Caco-2 (cell line): ENCODE data around the gene SPTB. TPM values are rescaled to one million over a fixed set of nuclear protein-coding genes. Genes with fewer than 3 reads are reported as not detected.

Experiments
- BruUV-seq: library from RNA; stranded (reverse); fragments of 400-500 nt; replicated peaks from 2 replicates; lab custom pipeline; 2021; lab: Mats Ljungman, UMichigan
- CTCF ChIA-PET: fragments of 300-600 bp; sonication (Branson Sonifier 250); formaldehyde crosslinking; loops from one replicate; lab custom pipeline; 2022; ENCODE audit warnings: antibody characterized with exemption; lab: Charles Lee
- POLR2A ChIA-PET: fragments of 300-600 bp; sonication (Branson Sonifier 250); formaldehyde crosslinking; loops from one replicate; lab custom pipeline; 2022; ENCODE audit warnings: antibody characterized with exemption; lab: Charles Lee
- DNase-seq, 2 experiments: peaks; one replicate each; pipeline versions ENCODE4 v3.0.0 to v3.0.0-alpha.2; 2020 to 2022
- H3K27me3 ChIP-seq: replicated peaks from 2 replicates; pipeline ENCODE4 v1.6.0; 2011; ENCODE audit warnings: low read length; ENCODE audit not compliant: control insufficient read depth, insufficient read depth
- H3K36me3 ChIP-seq: 2 replicates; pipeline ENCODE4 v1.5.1; 2011; ENCODE audit warnings: low read length; ENCODE audit not compliant: control insufficient read depth, insufficient read depth
- H3K4me1 ChIP-seq: fragments of 250-450 bp; sonication (Bioruptor Pico); 2 replicates; pipeline ENCODE4 v1.5.1; 2020; ENCODE audit warnings: mild to moderate bottlenecking
- H3K4me3 ChIP-seq: 2 replicates; pipeline ENCODE4 v1.5.1; 2011; ENCODE audit warnings: low read depth, mild to moderate bottlenecking, control low read depth, low read length
- H3K9me3 ChIP-seq: fragments of 250-450 bp; sonication (Bioruptor Pico); 2 replicates; pipeline ENCODE4 v1.5.1; 2020; ENCODE audit warnings: mild to moderate bottlenecking, moderate library complexity
- H3K27ac Mint-ChIP-seq: one replicate; pipeline ENCODE4 v1.8.0; 2022; ENCODE audit warnings: mixed read lengths; ENCODE audit not compliant: unreplicated experiment
- H3K27me3 Mint-ChIP-seq: one replicate; pipeline ENCODE4 v1.8.0; 2022; ENCODE audit warnings: mixed read lengths; ENCODE audit not compliant: insufficient read depth, unreplicated experiment
- H3K36me3 Mint-ChIP-seq: one replicate; pipeline ENCODE4 v1.8.0; 2022; ENCODE audit warnings: mild to moderate bottlenecking, mixed read lengths; ENCODE audit not compliant: insufficient read depth, unreplicated experiment
- H3K4me1 Mint-ChIP-seq: one replicate; pipeline ENCODE4 v1.8.0; 2022; ENCODE audit warnings: low read depth, mixed read lengths; ENCODE audit not compliant: unreplicated experiment
- H3K4me3 Mint-ChIP-seq: one replicate; pipeline ENCODE4 v1.8.0; 2022; ENCODE audit warnings: mild to moderate bottlenecking, moderate library complexity, mixed read lengths; ENCODE audit not compliant: unreplicated experiment
- H3K9me3 Mint-ChIP-seq: one replicate; pipeline ENCODE4 v1.8.0; 2022; ENCODE audit warnings: mixed read lengths; ENCODE audit not compliant: unreplicated experiment
- intact Hi-C: fragments of 100-400 bp; cut with micrococcal nuclease; formaldehyde crosslinking; loops from one replicate; pipeline ENCODE4 v1.10.0; 2022; ENCODE audit not compliant: unreplicated experiment
- total RNA-seq: library from RNA; stranded (reverse); gene quantifications from 2 replicates; pipeline ENCODE4 v1.2.3, GENCODE V29; 2022
- TF ChIP-seq, protein P1 (sequence below), 2 experiments: fragments of 200-600 bp in 1 of 2; IDR thresholded peaks; 1 replicate in 1 of 2; 2 replicates in 1 of 2; pipeline versions ENCODE4 v1.5.1 to v1.8.0; 2011 to 2022; ENCODE audit warnings: antibody characterized with exemption in 1 of 2, control low read depth in 1 of 2, inconsistent platforms in 1 of 2, low read depth in 1 of 2, low read length in 1 of 2, mild to moderate bottlenecking in 1 of 2, moderate library complexity in 1 of 2; ENCODE audit not compliant: insufficient read depth in 1 of 2, severe bottlenecking in 1 of 2, unreplicated experiment in 1 of 2

Gene SPTB
- total RNA-seq, 1 experiment from 2014 or later: 1.7 TPM

DNA sequence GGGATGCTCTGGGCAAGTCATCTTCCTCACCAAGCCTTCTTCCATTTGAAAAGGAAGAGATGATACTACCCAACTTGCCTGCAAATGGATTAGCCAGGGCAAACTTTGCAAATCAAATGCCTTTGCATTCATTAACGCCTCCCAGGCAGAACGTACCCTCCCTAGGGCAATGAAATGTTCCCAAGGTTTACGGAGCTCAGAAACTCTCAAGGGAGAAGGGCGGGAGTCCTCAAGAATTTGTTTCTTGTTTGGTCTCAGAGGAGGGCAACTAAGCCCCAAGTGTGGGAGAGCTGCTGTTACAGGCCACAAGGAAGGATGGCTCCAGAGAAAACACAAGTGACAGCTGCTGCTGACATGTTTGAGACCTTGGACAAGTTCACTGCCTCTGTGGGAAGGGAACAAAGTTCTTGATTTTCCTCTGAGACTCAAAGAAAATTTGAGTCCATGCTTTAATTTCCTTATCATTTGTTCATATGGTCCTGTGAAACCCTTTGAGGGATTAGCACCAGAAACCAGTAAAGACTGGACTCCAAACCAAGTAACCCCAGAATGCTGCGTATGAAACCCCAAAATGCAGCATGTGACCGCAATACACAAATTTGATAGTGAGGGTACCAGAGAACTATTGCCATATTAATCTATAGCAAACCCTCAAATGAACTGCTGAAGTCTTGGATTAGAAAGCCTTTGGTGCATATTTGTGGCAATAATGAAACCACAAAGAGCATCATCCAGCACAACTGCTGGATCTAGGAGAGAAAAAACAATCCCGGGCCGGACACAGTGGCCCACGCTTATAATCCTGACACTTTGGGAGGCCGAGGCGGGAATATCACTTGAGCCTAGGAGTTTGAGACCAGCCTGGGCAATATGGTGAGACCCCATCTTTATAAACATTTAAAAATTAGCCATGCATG is 22.9 kb downstream of the SPTB start:
- no peaks in the 10 kb centered on the region for H3K36me3 Mint-ChIP-seq
- intact Hi-C loops: no loop called here
- no peak overlapping the region for H3K4me3 Mint-ChIP-seq
- ChIA-PET POLR2A (no interaction called here), CTCF (no interaction called here)
- peaks cover 6% of the 10 kb centered on the region for H3K4me1 Mint-ChIP-seq
- H3K27me3 ChIP-seq: no peaks in the 10 kb centered on the region
- H3K4me3 ChIP-seq: no peak overlapping the region
- no peaks in the 10 kb centered on the region for H3K36me3 ChIP-seq
- H3K9me3 ChIP-seq: no peaks in the 10 kb centered on the region
- H3K9me3 Mint-ChIP-seq: no peaks in the 10 kb centered on the region
- peaks cover 8% of the 10 kb centered on the region for H3K27me3 Mint-ChIP-seq
- TF ChIP-seq, protein P1, sequence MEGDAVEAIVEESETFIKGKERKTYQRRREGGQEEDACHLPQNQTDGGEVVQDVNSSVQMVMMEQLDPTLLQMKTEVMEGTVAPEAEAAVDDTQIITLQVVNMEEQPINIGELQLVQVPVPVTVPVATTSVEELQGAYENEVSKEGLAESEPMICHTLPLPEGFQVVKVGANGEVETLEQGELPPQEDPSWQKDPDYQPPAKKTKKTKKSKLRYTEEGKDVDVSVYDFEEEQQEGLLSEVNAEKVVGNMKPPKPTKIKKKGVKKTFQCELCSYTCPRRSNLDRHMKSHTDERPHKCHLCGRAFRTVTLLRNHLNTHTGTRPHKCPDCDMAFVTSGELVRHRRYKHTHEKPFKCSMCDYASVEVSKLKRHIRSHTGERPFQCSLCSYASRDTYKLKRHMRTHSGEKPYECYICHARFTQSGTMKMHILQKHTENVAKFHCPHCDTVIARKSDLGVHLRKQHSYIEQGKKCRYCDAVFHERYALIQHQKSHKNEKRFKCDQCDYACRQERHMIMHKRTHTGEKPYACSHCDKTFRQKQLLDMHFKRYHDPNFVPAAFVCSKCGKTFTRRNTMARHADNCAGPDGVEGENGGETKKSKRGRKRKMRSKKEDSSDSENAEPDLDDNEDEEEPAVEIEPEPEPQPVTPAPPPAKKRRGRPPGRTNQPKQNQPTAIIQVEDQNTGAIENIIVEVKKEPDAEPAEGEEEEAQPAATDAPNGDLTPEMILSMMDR (IDR thresholded peaks at IDR 0.05; ENCODE audit: insufficient read depth in 1 of 2, low read depth in 1 of 2, low read length in 1 of 2, severe bottlenecking in 1 of 2, unreplicated experiment in 1 of 2): no peak
- DNase-seq: no peak
- no peak overlapping the region for H3K27ac Mint-ChIP-seq
- H3K4me1 ChIP-seq: no peaks in the 10 kb centered on the region
- BruUV-seq: no TSS peak

DNA sequence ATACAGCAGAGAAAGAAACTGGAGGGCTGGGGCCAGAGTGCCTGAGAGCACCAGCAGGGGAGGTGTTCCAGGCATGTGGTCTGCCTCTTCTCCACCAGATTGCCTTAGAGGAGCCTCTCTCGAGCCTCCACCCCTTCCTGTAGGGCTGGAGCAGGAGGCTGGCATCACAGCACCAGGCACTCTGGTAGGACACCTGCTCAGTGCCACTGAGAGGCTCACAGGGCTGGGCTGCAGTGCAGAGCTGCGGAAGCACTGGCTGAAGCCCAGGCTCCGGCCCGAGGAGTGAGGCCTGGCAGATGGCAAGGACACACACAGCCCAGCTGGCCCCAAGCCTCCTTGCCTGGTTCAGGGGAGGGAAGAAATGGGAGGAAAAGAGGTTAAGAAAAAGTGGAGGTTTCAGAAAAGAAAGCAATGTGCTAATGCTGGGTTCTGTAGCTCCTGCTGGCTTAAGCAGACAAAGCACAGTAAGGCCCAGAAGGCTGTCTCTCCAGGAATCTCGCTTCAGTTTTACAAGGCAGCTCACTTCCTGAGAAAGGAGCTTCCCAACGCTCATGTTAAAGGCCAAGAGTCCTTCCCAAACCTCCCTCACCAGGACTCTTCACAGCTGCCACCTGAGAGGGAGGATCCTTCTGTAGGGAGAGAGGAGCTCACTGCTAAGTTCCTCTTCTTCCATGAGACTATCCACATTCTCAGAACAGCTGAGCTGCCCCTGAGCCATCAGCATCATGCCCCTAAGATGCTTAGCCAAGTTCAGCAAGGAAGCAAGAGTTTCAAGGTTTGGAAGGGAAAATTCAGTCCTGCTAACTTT is 23.8 kb downstream of the SPTB start:
- CTCF ChIA-PET: no interaction called here
- H3K27me3 ChIP-seq: no peaks in the 10 kb centered on the region
- H3K36me3 ChIP-seq: no peaks in the 10 kb centered on the region
- H3K27me3 Mint-ChIP-seq: peaks cover 8% of the 10 kb centered on the region
- DNase-seq: no peak
- intact Hi-C loops: no loop called here
- H3K4me1 ChIP-seq: no peaks in the 10 kb centered on the region
- POLR2A ChIA-PET: no interaction called here
- H3K4me3 ChIP-seq: no peak overlapping the region
- no peak overlapping the region for H3K27ac Mint-ChIP-seq
- no peaks in the 10 kb centered on the region for H3K9me3 ChIP-seq
- TF ChIP-seq, protein P1 (IDR thresholded peaks at IDR 0.05; ENCODE audit: insufficient read depth in 1 of 2, low read depth in 1 of 2, low read length in 1 of 2, severe bottlenecking in 1 of 2, unreplicated experiment in 1 of 2): no peak
- H3K9me3 Mint-ChIP-seq: no peaks in the 10 kb centered on the region
- no peak overlapping the region for H3K4me3 Mint-ChIP-seq
- no TSS peak for BruUV-seq
- peaks cover 6% of the 10 kb centered on the region for H3K4me1 Mint-ChIP-seq
- H3K36me3 Mint-ChIP-seq: no peaks in the 10 kb centered on the region

DNA sequence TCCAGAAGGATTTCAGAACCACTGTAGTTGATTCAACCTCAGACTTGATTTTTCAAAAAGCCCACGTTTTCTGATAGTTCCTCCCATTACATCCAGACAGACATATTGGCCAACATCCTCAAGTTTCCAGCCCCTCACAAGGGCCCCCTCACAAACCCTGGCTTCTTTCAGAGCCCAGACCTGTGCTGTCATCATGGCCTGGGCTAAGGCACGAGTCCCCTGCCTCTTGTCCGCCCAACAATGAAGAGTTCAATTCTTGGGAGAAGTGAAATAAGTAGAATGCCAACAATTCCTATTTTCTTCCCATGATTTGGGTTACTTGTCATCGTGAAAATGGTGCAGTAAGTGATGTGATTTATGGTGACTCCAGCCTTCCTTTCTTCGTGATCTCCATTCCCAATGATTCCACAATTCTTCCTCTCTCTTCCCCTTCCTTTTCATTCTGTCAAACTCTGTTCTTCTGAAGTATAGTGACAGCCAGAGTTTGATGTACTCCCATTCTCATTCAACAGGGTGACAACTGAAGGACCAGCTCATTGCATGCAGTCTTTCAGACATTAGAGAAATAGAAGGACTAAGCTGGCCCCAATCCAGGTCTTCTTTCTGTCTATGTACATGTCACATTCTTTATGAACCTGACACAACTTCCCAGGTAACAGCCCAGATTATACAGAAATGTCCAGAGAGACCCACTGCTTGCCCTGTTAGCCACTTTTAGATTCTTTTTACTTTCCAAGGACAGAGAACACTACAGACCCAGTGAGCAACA is 29.2 kb downstream of the SPTB start:
- Mint-ChIP-seq H3K4me1 (no peaks in the 10 kb centered on the region), H3K27me3 (peaks cover 18% of the 10 kb centered on the region), H3K36me3 (no peaks in the 10 kb centered on the region), H3K9me3 (no peaks in the 10 kb centered on the region), H3K27ac (no peak overlapping the region), H3K4me3 (no peak overlapping the region)
- Histone ChIP-seq H3K4me3 (no peak overlapping the region), H3K36me3 (no peaks in the 10 kb centered on the region), H3K9me3 (no peaks in the 10 kb centered on the region), H3K4me1 (no peaks in the 10 kb centered on the region), H3K27me3 (no peaks in the 10 kb centered on the region)
- no peak for DNase-seq
- ChIA-PET CTCF (no interaction called here), POLR2A (no interaction called here)
- TF ChIP-seq, protein P1 (IDR thresholded peaks at IDR 0.05; ENCODE audit: insufficient read depth in 1 of 2, low read depth in 1 of 2, low read length in 1 of 2, severe bottlenecking in 1 of 2, unreplicated experiment in 1 of 2): no peak
- intact Hi-C loops: no loop called here
- BruUV-seq: no TSS peak
